Measurements from ENCODE around the gene XNDC1N. TPM values are rescaled to one million over a fixed set of nuclear protein-coding genes. Genes with fewer than 3 reads are reported as not detected.

XNDC1N gene
- total RNA-seq (10 to 100 TPM in 2 of 5 donors, 1 to 10 TPM in 1, not detected in 2; 4.5 to 17.4 (median 16.7) TPM), polyA plus RNA-seq (1 to 10 TPM; 2.7 to 2.9 (median 2.8) TPM)
- long read RNA-seq, donor 1, result 0 reads
- long read RNA-seq, donor 2, result 0 reads
- long read RNA-seq, donor 3, result 0 reads
- long read RNA-seq, donor 4, result 0 reads
- long read RNA-seq, donor 5, result 0 reads
- long read RNA-seq, donor 6, result 0 reads
- long read RNA-seq, donor 7, result 0 reads
- long read RNA-seq, donor 8, partial matches to known transcripts, result 0 of 1 reads
- long read RNA-seq, donor 8, other reads (novel, unspliced or antisense), result 0 of 1 reads
- long read RNA-seq, donor 9, result 0 reads
- long read RNA-seq, donor 10, result 0 reads

DNA sequence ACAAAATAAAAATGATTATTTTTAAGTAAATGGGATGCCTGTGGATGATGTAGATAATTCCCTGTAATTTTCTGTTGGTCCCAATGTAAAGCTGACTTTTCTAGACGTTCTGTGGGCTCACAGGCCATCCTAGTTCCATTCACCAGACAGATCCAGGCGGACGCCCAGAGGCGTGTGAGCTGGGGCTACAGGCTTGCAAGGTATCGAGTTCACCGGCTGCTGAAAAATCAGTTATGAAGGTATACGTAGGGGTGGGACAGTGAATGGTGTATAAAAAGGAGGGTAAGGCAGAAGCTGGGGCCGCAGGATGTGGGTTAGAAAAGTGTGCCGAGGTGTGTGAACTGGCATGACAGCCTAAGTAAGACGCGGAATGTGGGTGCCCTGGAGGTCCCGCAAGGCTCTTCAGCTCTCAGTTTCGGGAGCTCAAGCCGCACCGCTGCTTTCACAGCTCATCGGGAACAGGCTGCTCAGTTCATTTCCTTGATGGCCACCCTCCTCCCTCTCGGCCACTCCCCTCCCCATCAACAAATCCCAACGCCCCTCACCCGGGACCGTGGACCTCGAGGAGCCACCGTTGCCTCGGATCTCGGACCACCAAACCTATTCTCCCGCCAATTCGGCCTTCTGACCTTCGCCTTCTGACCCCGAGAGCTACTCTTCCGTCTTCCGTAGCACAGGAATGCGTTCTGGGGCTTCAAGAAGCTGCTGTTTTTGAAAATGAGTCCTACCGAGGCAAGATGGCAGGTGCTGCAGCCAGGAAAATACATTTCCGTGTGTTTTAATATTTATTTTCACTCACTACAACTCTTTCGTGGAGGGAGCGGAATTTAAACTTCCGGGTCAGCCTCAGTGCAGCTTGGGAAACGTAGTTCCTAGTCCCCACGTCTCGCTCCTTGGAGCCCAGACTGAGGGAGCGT, at the start of gene XNDC1N:
TSS of gene XNDC1N (minus strand) at position 775 of the 917 bp plus-strand sequence. CDS start 5,241 bp downstream, outside the sequence.
- intact Hi-C loops (cut with DNase I; ENCODE audit: low total_unique reads), result no loop called here
- Histone ChIP-seq H3K9me3 (no peaks in the 10 kb centered on the region), H3K36me3 (peaks cover 0 to 12% (median 10%) of the 10 kb centered on the region in 4 donors), H3K4me3 (peak within 1 kb of the TSS; percentile 88 to 98 (median 93)), H3K27me3 (no peaks in the 10 kb centered on the region), H3K27ac (peak within 1 kb of the TSS; percentile 75 to 93 (median 91)), H3K4me1 (peaks cover 12 to 56% (median 42%) of the 10 kb centered on the region in 4 donors)
- 0 to 1% (median 1%) methylated on average over 40 of the region's 40 CpGs for WGBS, 5 donors
- DNase-seq, result peak; percentile 77 to 97
- TF ChIP-seq, protein P1, sequence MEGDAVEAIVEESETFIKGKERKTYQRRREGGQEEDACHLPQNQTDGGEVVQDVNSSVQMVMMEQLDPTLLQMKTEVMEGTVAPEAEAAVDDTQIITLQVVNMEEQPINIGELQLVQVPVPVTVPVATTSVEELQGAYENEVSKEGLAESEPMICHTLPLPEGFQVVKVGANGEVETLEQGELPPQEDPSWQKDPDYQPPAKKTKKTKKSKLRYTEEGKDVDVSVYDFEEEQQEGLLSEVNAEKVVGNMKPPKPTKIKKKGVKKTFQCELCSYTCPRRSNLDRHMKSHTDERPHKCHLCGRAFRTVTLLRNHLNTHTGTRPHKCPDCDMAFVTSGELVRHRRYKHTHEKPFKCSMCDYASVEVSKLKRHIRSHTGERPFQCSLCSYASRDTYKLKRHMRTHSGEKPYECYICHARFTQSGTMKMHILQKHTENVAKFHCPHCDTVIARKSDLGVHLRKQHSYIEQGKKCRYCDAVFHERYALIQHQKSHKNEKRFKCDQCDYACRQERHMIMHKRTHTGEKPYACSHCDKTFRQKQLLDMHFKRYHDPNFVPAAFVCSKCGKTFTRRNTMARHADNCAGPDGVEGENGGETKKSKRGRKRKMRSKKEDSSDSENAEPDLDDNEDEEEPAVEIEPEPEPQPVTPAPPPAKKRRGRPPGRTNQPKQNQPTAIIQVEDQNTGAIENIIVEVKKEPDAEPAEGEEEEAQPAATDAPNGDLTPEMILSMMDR (IDR thresholded peaks at IDR 0.05), result no peak
- TF ChIP-seq POLR2AphosphoS5 (IDR thresholded peaks at IDR 0.05) (peak in 2 of 3 donors; percentile 14 to 15), EP300 (IDR thresholded peaks at IDR 0.05) (no peak), POLR2A (IDR thresholded peaks at IDR 0.05) (no peak)

DNA sequence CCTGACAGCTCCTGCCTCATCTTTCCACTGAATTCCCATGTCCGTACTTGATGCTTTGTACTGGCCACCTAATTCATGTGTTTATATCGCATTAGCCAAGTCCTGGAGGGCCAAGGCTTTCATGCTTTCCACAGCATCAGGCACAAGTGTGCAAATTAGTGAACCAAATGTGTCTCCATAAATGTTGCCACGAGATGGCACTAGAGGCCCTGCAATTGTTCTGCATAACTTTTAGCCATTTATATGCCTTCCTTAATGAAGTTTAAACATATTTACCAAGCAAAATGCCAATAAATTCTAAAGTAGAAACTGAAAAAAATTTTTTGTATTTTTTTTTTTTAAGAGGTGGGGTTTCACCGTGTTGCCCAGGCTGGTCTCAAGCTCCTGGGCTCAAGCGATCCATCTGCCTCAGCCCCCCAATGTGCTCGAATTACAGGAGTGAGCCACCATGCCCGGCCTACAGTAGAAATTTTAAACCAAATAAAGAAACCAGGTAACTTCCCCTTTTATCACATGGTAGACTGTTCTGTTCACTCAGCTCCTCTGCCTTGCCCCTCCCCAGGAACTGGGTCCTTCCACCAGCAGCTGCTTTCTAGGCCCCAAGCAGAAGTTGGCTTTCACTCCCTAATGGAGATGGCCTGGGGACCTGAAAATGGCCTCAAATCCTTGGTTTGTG, 49.5 kb upstream of the XNDC1N start:
- Histone ChIP-seq H3K27me3 (no peaks in the 10 kb centered on the region), H3K27ac (no peak overlapping the region), H3K9me3 (no peaks in the 10 kb centered on the region), H3K4me3 (no peak overlapping the region), H3K4me1 (peaks cover 0 to 19% (median 8%) of the 10 kb centered on the region in 4 donors), H3K36me3 (peaks cover 0 to 26% (median 18%) of the 10 kb centered on the region in 4 donors)
- TF ChIP-seq POLR2A (IDR thresholded peaks at IDR 0.05), result no peak
- TF ChIP-seq, protein P1 (IDR thresholded peaks at IDR 0.05), result peak in 5 of 7 experiments; percentile 42 to 67 (median 62)
- no peak for TF ChIP-seq EP300 (IDR thresholded peaks at IDR 0.05)
- TF ChIP-seq POLR2AphosphoS5 (IDR thresholded peaks at IDR 0.05), result peak in 1 of 3 donors; percentile 44
- peak; percentile 51 to 77 for DNase-seq
- WGBS, 5 donors, result 51 to 62% (median 59%) methylated on average over 7 of the region's 7 CpGs
- intact Hi-C loops (cut with DNase I; ENCODE audit: low total_unique reads), result loop anchor here (5.0 kb wide), 1 partner anchor 169 kb away; no protein-coding TSS in a partner anchor

GRCh38 chr11:71977090-71977489, 48.7 kb upstream of the XNDC1N start:
- 66 to 84% (median 75%) methylated on average over 1 of the region's 1 CpG for WGBS, 5 donors
- Histone ChIP-seq H3K4me1 (peaks cover 0 to 19% (median 8%) of the 10 kb centered on the region in 4 donors), H3K9me3 (no peaks in the 10 kb centered on the region), H3K27ac (no peak overlapping the region), H3K27me3 (no peaks in the 10 kb centered on the region), H3K4me3 (no peak overlapping the region), H3K36me3 (peaks cover 0 to 22% (median 21%) of the 10 kb centered on the region in 4 donors)
- no peak for DNase-seq
- intact Hi-C loops (cut with DNase I; ENCODE audit: low total_unique reads), result loop anchor here (5.0 kb wide), 1 partner anchor 170 kb away; no protein-coding TSS in a partner anchor
- TF ChIP-seq POLR2AphosphoS5 (IDR thresholded peaks at IDR 0.05) (no peak), EP300 (IDR thresholded peaks at IDR 0.05) (no peak), POLR2A (IDR thresholded peaks at IDR 0.05) (no peak)
- TF ChIP-seq, protein P1 (IDR thresholded peaks at IDR 0.05), result no peak
